Measurements from ENCODE around the gene SLC25A40.
"Not testable (repeated sequence)": the region's sequence is repeated elsewhere in the genome, so short reads cannot be mapped to it uniquely, and the experiment has no call there.

Gene SLC25A40

GRCh38 chr7:87866533-87866932 is 9.6 kb downstream of the SLC25A40 start:
- DNase-seq = not testable (repeated sequence)

GRCh38 chr7:87866089-87866488 is 10.1 kb downstream of the SLC25A40 start:
- DNase-seq = no peak

- peak; percentile 61 for DNase-seq
These were observed 17.6 kb downstream of the SLC25A40 start for GRCh38 chr7:87858417-87859100.

DNA sequence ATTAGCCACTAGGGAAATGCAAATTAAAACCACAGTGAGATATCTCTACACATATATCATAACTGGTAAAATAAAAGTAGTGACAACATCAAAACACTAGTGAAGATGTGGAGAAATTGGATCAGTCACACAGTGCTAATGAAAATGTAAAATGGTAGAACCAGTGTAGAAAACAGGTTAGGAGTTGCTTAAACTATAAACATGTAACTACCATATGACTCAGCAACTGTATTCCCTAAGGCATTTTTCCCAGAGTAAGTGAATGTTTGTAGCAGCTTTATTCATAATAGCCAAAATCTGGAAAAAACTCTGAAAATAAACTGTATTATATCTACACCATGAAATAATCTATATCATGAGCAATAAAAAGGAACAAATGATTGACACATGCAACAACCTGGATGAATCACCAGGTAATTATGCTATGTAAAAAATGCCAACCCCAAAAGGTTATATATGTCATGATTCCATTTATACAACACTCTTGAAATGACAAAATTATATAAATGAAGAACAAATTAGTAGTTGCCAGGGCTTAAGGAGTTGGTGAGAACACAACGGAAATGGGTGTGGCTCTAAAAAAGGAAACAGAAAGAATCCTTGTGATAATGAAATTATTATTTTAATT is 22.8 kb downstream of the SLC25A40 start:
- DNase-seq = peak; percentile 47

DNA sequence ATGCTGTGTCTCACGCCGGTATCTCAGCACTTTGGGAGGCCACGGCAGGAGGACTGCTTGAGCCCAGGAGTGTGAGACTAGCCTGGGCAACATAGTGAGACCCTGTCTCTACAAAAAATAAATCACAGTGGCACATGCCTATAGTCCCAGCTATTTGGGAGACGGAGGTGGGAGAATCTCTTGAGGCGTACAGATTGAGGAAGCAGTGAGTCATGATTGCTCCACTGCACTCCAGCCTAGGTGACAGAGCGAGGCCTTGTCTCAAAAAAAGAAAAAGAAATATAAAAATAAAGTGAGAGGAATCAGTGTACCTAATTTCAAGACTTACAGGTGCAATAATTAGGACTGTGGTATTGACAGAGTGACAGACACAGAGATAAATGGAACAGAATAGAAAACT is 23.9 kb downstream of the SLC25A40 start:
- DNase-seq = peak; percentile 65

DNA sequence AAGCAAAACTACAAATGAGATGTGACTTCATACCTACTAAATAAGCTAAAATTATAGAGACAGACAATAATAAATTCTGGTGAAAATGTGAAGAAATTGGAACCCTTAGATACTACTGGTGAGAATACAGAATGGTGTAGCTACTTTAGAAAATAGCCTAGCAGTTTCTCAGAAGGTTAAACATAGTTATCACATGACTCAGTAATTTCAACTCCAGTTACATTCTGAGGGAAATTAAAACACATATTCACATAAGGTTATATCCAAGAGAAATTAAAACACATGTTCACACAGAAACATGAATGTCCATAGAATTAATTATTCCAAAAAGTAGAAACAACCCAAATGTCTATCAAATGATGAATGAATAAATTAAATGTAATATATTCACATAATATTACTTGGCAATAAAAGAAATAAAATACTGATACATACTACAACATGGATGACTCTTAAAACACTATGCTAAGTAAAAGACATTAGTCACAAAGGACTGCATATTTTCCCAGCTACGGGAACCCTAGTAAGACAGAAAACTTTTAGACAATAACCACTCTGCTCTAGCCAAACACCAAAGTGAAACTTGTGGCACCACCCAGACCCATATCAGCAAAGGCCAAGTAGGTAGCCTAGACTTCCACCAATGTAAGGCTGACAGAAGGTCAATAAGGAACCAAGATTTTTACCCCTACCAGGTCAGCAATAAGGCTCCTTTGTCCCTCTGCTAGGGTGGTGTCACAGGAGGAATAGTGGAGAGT is 25.1 kb downstream of the SLC25A40 start:
- DNase-seq = no peak

GRCh38 chr7:87837597-87837996 is 38.6 kb downstream of the SLC25A40 start:
- no peak for DNase-seq

GRCh38 chr7:87833130-87833529 is 43.0 kb downstream of the SLC25A40 start:
- DNase-seq = no peak

DNA sequence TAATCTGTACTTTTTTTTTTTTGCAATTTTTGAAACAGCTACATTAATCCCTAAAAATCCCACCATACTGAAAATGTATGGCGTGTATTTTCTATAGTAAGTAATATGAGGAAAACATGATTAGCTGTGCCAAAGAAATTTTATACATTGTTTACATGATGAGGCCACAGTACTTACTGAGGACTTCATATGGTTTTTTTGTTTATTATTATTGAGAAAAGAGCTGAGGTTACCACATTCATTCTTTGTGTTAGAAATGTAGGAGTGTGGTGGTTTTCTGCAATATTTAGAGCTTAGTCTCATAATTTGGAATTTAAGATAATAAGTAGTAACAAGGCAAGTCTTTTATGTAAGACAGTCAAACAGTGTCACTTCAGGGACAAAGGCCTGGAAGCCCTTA is 45.1 kb downstream of the SLC25A40 start:
- no peak for DNase-seq

- DNase-seq = not testable (repeated sequence)
These were observed 47.8 kb downstream of the SLC25A40 start for GRCh38 chr7:87828383-87828782.

DNA sequence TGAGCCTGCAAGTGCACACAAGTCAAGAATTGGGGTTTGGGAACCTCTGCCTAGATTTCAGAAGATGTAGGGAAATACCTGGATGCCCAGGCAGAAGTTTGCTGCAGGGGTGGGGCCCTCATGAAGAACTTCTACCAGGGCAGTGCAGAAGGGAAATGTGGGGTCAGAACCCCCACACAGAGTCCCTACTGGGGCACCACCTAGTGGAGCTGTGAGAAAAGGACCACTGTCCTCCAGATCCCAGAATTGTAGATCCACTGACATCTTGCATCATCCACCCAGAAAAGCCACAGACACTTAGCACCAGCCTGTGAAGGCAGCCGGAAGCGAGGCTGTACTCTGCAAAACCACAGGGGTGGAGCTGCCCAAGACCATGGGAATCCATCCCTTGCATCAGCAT is 50.8 kb downstream of the SLC25A40 start:
- DNase-seq = not testable (repeated sequence)

DNA sequence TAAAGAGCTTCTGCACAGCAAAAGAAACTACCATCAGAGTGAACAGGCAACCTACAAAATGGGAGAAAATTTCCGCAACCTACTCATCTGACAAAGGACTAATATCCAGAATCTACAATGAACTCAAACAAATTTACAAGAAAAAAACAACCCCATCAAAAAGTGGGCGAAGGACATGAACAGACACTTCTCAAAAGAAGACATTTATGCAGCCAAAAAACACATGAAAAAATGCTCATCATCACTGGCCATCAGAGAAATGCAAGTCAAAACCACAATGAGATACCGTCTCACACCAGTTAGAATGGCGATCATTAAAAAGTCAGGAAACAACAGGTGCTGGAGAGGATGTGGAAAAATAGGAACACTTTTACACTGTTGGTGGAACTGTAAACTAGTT is 54.1 kb downstream of the SLC25A40 start:
- DNase-seq = not testable (repeated sequence)

GRCh38 chr7:87818336-87818735 is 57.8 kb downstream of the SLC25A40 start:
- no peak for DNase-seq

DNA sequence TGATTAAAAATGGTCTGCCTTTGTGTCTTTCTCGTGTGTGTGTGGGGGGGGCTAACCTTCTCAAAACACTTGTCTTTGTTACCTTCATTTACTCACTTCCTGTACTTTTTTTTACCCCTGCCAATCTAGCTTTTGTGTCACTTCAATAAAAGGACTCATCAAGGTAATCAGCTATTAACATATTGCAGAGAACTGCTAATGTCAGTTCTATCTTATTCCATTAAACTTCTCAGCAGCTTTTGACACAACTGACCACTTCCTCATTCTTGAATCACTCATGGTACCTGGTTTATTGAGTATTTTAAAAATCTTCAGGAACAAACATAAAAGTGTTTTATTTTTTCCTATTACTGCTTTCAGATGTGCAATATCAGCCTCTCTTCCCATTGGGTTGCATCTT is 59.8 kb downstream of the SLC25A40 start:
- no peak for DNase-seq

GRCh38 chr7:87810726-87811125 is 65.4 kb downstream of the SLC25A40 start:
- no peak for DNase-seq

GRCh38 chr7:87810130-87810529 is 66.0 kb downstream of the SLC25A40 start:
- no peak for DNase-seq

- no peak for DNase-seq
These were observed 70.0 kb downstream of the SLC25A40 start for GRCh38 chr7:87806150-87806549.

GRCh38 chr7:87797798-87798403 is 78.3 kb downstream of the SLC25A40 start:
- DNase-seq = peak; percentile 62

DNA sequence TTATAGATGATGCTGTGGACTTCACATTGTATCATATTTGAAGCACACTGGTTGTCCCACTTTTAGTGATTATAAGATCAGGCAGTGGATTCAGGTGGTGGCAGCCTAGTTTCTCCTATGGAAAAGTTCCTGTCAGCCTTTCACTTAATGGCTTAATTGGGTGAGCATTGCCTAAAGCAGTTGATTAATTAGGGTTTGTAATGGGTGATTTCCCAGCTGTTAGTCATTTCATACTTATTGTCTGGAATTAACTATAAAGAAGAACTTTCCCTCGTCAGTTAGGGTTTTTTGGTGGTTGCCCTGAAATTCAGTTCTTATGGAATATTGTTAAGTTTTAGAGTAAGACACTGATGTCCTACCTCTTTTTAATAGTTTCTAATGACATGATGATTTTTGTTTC is 78.8 kb downstream of the SLC25A40 start:
- DNase-seq = no peak

DNA sequence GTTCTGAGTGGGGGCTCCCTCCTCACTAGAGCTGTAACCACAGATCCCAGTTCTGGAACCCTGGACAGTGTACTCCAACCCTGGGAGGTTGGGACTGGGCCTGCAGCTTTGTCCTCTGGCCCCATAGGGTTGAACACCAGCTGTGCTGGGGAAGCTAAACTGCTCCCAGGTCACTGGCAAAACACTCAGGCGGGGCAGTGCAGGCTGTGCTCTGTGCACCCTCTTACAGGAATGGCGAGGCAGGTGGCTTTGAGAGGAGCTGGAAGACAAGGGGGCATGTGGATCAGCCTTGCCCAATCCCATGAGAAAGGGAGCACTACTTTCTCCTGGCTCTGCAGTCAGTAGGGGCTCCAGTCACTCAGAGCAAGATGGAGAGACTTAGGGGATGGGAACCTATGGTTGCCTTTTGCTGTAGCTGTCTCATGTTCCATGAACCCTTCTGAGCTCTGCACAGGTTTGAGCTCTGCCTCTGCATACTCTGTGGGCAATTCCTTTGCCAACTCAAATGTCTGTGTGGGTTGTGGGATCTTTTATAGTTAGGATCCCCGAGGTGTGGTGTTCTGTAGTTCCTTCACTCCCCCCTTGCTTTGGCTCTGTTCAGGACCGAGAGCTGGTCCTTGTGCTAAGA is 90.7 kb downstream of the SLC25A40 start:
- DNase-seq = no peak

- no peak for DNase-seq
These were observed 91.7 kb downstream of the SLC25A40 start for GRCh38 chr7:87784424-87784823.

Measured in inflammatory macrophage treated with lipopolysaccharide for 4 hours (primary cell).